ENCODE data around the gene SNAPC3.
A peak's percentile ranks its signal among the peaks of the same experiment; 100 is the strongest.

Gene SNAPC3

GRCh38 chr9:15491950-15492349, 69.3 kb downstream of the SNAPC3 start:
- no peak for DNase-seq

DNA sequence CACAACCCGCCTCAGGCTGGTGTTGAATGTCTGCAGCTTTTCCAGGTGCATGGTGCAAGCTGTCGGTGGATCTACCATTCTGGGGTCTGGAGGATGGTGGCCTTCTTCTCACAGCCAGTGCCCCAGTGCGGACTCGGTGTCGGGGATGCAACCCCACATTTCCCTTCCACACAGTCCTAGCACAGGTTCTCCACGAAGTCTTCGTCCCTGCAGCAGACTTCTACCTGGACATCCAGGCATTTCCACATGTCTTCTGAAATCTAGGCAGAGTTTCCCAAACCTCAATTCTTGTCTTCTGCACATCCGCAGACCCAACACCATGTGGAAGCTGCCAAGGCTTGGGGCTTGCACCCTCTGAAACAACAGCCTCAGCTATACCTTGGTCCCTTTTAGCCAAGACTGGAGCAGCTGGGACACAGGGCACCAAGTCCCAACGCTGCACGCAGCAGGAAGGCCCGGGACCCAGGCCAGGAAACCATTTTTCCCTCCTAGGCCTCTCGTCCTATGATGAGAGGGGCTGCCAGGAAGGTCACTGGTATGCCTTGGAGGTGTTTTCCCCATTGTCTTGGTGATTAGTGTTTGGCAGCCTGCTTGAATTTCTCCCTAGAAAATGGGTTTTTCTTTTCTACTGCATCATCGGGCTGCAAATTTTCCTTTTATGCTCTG, 69.9 kb downstream of the SNAPC3 start:
- no peak for DNase-seq

- no peak for DNase-seq
Observed at GRCh38 chr9:15498246-15498995, 75.7 kb downstream of the SNAPC3 start.

GRCh38 chr9:15499139-15499538, 76.5 kb downstream of the SNAPC3 start:
- DNase-seq, result no peak

DNA sequence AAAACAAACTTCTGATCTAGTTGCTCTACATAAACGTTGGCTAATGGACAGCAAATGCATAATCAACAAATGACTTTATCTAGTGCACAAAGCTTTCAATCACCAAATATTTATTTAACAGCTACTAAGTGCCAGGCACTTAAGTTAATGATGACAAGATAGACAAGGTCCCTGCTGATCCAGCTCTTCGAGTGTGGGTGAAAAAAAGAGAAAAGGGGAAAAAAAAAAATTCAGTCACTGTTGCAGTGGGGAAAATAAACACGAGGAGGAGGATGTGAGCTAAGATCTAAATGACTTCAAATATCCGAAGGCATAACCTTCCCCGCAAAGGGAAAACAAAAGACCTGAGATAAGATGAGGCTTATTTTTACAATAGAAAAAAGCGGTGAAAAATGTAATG, 78.5 kb downstream of the SNAPC3 start:
- DNase-seq, result no peak

GRCh38 chr9:15501803-15502202, 79.1 kb downstream of the SNAPC3 start:
- DNase-seq, result no peak

- no peak for DNase-seq
Observed at GRCh38 chr9:15505921-15506320, 83.2 kb downstream of the SNAPC3 start.

DNA sequence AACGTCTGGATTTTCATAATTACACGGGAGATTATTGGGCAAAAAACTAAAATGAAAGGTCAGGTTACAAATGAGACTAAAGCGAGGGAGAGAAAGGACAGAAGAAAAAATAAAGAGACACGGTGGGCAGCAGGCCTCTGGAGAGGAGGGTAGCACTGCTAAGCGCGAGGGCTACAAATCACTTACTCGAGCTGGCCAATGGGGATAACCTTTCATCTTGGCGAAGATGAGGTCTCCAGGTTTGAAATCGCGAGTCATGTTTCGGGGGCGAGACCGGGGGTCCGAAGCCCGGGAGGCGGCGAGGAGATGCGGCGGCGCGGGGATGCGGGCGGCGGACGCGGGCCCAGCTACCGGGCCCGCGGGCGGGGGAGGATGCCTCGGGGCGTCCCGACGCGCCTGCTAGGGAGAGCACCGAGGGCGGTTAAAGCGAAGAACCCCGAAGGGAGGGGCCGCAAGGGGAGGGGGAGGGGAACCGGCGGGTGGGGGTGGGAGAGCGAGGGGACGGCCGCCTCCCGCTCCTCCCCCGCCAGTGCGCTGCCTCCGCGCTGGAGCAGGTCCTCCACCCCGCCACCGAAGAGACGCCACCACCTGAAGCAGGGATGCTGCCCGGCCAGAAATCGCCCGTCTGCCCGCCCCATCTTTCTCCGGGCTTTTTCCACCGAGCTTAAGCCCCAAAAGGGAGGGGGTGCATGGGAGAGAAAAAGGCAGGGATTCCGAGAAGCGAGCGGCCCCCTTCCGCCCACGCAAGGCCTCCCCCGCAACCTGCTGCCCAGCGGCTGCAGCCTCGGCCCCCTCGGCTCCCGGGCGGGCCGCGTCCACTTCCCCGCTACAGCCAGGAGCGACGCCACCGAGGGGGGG, 87.5 kb downstream of the SNAPC3 start:
- peak in 38 of 51 donors; percentile 8 to 81 (median 43) for DNase-seq

- DNase-seq, result peak in 50 of 51 donors; percentile 38 to 98 (median 79)
Observed at GRCh38 chr9:15510789-15511575, 88.3 kb downstream of the SNAPC3 start, which contains the start of gene PSIP1. Gene PSIP1 (minus strand): TSS chr9:15510970. CDS start chr9:15510188, 782 bp downstream.

All from hypothalamus (tissue), 51 donors.